Fibroblast of skin of left quadriceps (primary cell): ENCODE measurements around the gene TTC28.
"Not testable (repeated sequence)": the region's sequence is repeated elsewhere in the genome, so short reads cannot be mapped to it uniquely, and the experiment has no call there.

Experiments
- DNase-seq, 2 experiments: peaks; one replicate each; pipeline ENCODE4 v3.0.0-alpha.2; 2013; ENCODE audit warnings: low read depth in 2 of 2

The TTC28 gene

DNA sequence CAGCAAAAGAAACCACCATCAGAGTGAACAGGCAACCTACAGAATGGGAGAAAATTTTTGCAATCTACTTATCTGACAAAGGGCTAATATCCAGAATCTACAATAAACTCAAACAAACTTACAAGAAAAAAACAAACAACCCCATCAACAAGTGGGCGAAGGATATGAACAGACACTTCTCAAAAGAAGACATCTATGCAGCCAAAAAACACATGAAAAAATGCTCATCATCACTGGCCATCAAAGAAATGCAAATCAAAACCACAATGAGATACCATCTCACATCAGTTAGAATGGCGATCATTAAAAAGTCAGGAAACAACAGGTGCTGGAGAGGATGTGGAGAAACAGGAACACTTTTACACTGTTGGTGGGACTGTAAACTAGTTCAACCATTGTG lies 188.4 kb downstream of the TTC28 start:
- DNase-seq = not testable (repeated sequence)

DNA sequence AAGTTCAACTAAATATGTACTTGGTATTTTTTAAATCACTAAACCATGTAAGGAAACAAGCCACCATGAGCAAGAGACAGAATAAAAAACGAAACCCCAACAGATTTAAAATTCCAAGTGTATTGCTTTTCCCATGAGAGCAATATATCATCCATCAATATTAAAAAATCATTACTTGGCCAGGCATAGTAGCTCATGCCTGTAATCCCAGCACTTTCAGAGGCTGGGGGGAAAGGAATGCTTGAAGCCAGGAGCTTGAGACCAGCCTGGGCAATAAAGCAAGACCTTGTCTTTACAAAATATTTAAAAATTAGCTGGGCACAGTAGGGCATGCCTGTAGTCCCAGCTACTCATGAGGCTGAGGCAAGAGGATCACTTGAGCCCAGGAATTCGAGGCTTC lies 190.8 kb downstream of the TTC28 start:
- no peak for DNase-seq

DNA sequence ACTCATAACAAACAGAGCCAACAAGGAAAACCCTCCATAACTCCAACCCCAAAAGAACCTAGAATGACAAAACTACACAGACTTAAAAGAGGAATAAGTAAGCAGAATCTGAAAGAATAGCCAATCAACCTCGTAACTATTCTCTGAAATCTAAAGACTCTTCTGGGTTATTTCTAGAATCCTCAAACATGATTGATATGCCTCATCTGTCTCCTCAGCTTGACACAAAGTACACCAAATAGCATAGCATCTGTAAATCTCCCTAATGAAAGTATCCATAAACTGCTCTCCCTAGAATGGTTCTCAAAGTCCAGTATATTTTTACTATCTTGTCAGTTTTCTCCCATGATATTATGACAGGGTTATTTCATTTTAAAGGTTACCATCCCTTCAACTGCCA lies 195.0 kb downstream of the TTC28 start:
- no peak for DNase-seq

DNA sequence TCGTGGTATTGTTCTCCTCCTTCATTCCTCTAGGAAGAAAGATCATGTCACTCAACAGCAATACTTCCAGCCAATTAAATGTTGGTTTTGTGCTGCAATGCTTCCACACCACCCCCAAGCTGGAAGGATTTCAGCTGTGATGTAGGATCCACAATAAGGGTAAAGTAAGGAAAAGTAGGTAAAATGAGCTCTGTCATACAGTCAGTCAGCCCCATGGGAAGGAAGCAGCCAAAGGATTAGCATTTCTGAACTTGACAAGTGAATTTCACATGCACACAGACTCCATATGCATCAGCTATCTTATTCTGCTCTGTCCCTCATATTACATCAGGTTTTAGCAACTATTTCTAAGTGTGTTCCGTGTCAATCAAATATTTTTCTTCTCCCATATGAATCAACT lies 197.9 kb downstream of the TTC28 start:
- no peak for DNase-seq

DNA sequence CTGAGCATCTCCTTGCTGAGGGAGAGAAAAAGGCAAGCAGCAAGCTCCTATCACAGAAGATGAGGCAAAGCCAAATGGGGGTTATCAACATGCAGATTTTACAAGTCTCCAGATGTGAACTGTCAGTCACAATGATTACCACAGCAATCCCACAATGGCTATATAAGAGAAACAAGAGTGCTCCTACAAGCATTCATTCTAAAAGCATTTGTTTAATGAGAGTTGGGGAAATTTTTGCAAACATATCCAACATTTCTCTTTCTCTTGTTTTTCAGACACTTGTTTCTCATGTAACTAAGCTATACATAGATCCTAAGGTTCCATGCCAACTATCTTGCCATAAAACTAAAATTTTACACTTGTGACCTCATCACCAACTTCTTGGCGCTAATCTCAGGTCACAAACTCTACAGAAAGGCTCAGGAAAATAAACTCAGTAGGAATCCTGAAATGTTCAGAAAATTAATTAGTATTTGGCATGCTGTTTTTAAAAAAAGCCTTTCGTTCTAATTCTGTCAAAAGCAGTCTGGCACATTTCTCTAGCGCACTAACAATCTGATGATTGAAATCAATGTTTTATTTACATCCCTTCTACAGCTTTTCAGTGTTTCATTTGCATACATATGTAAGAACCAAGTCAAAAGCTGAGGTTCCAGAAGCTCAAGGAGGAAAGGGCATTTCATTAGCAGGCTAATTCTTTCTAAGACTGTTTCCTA lies 199.5 kb downstream of the TTC28 start:
- no peak for DNase-seq

DNA sequence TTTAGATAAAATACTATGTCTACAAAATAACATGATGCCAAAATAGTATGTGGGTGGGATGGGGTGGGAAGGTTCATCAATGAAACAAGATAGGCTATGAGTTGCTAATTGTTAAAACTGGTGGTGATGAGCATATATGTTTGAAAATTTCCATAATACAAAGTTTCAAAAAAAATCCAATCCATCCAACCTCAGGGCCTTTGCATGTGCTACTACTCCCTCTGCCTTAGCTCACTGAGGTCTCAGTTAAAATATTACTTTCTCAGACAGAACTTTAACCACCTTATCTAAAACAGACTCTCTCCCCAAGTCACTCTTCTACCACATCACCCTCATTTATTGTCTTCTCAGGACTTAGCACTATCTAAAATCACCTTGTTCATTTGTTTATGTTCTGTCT lies 201.1 kb downstream of the TTC28 start:
- DNase-seq = no peak

DNA sequence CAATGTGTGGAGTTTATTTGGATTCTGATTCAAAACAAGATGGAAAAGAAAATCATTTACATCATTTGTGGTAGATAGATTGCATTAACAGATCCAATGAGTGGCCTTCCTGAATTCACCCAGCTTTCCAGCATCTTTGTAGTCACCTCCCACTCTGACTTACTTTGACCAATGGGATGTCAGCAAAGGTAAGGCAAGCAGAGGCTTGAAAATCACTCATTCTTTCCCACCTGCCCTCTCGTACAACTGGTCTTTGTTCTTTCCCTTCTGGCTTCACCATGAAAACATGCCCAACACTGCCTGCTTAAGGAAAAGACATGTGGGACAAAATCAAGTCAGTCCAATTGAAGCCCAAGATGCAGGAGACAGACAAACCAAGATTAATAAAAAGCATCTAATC lies 202.1 kb downstream of the TTC28 start:
- DNase-seq = no peak

DNA sequence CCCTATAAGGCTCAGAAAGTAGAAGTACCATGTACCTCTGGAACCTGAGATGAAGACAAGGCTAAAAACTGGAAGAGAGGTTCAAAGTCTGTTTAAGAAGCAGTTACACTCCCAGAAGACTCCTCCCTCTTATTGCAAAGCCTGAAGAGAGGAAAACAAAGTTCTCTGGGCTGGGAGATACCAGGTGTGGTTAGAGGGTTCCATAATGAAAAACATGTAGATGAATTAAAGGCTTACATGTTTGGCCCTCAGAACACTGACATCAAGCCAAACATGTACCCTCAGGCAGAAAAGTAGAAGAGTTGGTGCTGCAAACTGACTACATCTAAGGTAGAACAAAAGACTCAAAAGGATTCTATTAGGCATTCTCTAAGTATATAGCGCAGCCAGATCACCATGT lies 205.3 kb downstream of the TTC28 start:
- no peak for DNase-seq

DNA sequence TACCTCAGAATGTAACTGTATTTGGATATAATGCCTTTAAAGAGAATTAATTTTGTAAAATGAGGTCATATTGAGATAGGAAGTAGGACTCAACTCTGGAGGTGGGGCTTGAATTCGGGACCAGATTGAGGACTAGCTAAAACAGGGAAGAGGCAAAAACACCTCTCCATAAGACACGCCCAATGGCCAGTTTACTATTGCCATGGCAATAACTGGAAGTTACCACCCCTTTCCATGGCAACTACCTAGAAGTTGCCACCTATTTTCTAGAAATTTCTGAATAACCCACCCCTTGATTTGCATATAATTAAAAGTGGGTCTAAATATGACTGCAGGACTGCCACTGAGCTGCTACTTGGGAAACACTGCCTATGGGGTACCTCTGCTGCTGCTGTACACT lies 206.4 kb downstream of the TTC28 start:
- no peak for DNase-seq

DNA sequence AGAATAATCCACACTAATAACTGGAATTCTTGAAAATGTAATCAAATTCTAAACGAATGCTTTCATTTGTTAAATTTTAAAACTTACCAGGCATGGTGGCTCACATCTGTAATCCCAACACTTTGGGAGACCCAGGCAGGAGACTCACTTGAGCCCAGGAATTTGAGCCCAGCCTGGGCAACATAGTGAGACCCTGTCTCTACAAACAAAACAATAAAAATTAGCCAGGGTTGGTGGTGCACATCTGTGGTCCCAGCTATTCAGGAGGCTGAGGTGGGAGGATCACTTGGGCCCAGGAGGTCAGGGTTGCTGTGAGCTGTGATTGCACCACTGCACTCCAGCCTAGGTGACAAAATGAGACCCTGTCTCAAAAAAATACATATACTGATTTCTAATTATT lies 212.6 kb downstream of the TTC28 start:
- not testable (repeated sequence) for DNase-seq

DNA sequence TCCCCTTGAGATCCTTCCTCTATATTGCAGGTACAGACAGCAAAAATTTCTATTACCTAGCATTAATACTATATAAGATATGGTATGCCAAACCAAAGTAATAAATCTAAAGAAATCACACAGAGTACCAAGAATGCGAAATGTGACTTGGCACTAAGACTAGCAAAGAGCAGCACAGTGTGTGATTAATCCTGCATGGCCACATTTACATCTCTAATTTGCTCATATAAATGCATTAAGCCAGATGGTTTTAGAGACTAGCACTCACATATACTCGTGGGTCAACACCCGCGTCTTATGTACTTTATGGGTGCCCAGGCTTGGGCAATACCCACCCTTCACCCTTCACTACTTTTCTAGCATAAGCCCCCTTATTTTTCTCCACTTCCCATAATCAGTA lies 213.2 kb downstream of the TTC28 start:
- DNase-seq = no peak

DNA sequence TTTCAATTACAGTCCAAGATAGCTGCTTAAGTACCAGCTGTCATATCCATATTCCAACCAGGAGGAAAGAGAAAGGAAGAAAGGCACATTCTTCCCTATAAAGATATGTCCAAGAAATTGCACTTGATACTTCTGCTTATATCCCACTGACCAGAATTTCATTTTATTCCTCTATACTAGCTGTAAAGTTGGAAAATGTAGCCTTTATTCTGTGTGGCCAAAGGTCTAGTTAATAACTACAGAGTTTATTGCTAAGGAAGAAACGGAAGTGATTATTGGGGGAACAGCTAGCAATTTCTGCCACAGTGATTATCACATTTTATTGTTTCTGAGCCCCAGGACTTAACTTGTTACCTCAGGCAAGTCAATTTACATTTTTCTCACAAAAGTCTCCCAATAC lies 213.8 kb downstream of the TTC28 start:
- no peak for DNase-seq

DNA sequence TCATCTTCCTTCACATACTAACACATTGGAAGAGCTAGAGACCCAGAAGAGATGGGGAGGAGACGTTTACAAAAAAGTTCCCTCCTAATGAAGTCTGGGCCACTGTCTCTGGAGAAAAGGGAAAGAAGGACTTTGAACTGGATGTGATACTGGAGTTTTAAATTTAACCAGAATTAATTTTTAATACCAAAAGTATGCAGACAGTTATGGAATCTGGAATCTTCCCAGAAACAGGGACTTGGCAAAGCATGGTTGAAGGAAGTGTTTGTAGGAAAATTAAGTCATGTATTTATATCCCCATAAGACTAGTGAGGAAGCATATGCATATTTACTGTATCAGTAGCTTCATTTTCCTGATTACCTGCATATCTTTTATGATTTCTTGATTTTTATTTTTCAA lies 215.5 kb downstream of the TTC28 start:
- no peak for DNase-seq

DNA sequence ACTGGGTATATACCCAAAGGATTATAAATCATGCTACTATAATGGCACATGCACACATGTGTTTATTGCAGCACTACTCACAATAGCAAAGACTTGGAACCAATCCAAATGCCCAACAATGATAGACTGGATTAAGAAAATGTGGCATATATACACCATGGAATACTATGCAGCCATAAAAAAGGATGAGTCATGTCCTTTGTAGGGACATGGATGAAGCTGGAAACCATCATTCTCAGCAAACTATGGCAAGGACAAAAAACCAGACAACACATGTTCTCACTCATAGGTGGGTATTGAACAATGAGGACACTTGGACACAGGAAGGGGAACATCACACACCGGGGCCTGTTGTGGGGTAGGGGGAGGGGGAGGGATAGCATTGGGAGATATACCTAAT lies 216.2 kb downstream of the TTC28 start:
- DNase-seq = not testable (repeated sequence)

DNA sequence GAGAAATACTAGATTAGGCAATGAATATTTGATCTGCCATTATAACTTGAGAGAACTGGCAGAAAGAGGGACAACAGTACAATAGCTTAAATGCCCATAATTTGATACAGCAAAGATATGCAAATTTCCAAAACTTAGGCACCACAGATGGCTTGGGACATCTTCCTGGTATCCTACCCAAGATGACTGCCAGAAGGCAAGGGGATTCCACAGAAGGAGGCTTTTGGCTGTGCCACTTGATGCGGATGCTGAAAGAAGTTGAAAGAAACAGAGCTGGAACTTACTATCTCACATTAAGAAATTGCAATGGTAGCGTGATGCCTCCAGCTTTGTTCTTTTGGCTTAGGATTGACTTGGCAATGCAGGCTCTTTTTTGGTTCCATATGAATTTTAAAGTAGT lies 216.7 kb downstream of the TTC28 start:
- DNase-seq = no peak

DNA sequence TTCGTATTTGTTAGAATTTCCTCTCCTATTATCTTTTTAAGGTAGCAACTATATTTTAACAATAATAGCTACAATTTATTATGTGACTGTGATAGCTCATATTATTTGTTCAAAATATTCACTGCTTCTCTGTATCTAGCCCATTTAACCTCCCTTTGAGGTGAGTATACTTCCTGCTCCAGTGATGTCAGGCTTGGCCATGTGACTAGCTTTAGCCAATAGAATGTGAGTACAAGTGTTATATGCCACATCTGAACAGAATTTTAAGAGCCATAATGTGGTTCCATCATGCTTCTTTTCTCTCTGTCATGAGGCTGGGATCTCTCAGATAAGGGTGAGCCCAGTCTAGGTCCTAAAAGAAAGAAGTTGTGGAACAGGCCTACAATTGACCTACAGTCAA lies 217.6 kb downstream of the TTC28 start:
- DNase-seq = no peak

DNA sequence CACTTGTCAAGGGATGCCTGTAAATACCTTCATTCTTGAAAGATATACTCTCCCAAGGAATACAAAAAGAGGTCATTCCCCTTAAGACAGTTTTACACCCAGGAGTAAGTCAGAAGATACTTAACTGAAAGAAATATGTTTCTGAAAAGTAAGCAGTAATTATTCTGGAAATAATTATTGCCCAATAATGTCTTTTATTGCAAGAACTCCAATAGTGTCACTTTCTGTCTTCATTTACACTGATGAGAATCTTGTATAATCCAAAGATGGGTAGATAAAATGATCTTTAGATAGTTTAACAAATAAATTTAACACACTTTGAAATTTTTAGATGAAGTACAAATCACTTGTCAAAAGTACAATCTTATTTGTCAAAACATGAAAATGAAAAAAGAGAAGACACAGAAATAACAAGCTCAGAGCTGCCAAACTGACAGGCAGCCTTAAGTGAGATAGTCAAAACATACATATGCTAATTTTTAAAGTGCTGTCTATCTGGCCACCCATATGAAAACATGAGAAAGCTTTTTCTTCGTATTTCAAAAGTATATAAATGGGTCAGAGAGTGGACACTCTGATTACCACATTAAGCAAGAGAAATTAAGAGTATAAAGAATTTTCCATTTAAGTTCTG lies 225.1 kb downstream of the TTC28 start:
- DNase-seq = no peak

DNA sequence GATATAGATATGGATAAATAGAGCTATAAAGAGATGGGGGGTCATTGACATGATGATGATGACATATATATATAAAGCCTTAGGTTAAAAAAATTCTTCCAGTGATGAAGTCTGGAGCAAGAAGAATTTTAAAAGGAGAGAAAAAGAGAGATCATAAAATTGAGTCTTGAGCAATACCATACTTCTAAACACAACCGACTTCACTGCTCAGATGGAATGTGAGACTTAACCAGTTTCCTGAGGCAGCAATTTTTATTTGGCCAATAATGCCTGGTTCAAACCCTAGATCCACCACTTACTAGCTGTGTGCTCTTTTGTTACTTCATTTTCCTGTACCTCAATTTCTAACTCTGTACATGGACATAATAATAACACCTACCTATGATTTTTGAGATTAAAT lies 229.5 kb downstream of the TTC28 start:
- DNase-seq = no peak

DNA sequence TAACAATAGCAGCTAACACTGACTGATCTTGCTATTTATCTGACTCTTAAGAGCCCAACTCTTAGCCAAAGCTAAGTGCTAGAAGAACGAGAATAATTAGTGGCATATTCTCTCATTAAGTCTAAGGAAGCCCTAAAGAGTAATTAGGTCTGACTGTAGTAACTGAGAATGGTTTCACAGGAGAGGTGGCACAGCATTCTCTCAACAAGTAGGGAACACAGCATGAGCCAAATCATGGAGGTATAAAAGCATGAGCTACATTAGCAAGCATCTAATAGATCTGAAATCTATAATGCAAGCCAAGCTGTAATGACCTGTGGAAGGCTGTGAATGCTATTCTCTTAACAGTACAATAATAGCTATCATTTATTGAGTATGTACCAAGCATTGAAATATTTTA lies 230.6 kb downstream of the TTC28 start:
- DNase-seq = no peak

DNA sequence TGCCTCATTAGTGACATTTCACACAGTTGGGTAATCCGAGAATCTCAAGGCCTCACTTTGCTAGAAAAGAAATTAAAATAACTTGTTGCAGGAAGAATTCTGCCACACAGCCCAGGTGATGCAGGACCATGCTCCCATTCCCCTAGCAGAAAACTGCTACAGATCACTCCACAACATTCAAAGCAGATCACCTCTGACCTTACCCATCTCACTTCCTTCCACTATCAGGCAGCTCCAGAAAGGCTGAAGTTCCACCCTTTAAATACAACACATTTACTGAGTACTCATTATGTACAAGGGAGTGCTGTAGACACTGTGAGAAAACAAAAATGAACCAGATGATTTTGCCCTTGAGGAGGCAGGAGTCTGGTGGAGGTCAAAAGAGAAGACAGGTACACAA lies 231.0 kb downstream of the TTC28 start:
- DNase-seq = no peak

DNA sequence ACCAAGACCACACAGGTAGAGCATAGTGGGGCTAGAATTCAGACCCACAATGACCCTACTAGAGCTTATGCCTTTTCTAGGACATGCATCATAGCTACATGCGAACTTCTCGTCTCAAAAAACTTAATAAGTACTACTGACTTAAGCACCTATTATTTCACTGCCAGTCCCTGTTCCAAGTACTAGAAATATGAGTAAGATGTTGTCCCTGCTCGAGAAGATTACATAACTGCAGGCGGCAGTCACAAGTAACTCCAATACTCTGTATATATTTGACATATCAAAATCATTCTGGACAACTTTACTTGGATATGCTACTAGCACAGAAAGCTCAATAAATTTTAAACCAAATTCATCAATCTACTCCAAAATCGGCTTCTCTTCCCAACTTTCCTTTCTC lies 235.0 kb downstream of the TTC28 start:
- no peak for DNase-seq

DNA sequence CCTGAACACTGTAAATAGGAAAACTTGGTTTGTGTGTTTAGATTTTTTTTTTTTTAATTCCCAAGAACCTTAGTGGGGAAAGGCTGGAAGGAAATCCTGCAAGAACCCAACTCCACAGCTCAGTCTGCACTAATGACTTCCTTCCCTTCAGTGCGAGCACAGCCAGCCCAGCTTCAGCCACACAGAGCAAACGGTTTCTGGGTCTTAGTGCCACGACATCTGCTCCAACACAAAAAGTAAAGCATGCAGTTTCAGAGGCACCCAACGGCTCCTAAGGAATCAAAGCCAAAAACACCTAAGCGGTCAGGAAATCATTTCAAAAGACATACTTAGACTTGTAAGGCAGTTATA lies 236.1 kb downstream of the TTC28 start:
- DNase-seq = peak; percentile 57

DNA sequence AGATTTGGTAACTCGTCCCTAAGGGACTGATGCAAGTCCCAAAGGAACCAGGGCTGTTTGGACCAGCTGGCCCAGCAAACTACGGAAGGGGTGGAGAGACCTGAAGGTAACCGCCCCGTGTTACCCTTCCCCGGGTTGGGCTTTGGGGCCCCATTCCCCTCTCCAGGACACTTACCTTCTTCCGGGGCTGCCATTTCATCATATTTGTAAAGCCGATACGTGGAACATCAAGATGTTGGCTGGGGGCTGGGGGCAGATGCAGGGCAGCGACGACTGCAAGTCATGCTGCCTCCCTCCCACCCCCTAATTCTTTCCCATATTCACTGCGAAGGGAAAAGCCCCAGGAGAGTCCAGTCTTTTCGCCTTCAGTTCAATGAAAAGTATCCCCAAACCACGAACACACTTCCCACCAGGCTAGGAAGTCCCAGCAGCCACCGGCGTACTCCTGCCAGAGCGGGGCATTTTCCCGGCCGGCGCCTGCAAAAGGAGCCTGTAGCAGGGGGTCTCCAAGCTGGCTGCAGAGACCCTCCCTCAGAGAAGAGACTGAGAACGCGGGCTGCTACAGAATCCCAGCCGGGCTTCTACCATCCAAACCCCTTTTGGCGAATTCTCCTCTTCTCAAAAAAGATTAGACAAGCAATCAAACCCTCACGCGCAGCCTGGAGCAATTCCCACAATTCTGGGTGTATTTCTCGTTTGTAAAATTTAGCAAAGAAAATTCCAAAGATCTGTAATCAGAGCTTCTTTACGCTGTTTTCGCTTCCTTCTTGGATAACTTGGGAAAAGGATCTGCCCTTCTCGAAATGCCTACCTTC lies 236.7 kb downstream of the TTC28 start:
- peak in 1 of 2 experiments; percentile 31 for DNase-seq
